ENCODE results near the gene GALK1. TPM values are rescaled to one million over a fixed set of nuclear protein-coding genes. Genes with fewer than 3 reads are reported as not detected.
"Not testable (repeated sequence)": the region's sequence is repeated elsewhere in the genome, so short reads cannot be mapped to it uniquely, and the experiment has no call there.

The GALK1 gene
- 10 to 100 TPM; 42.2 to 44.3 TPM for total RNA-seq

DNA sequence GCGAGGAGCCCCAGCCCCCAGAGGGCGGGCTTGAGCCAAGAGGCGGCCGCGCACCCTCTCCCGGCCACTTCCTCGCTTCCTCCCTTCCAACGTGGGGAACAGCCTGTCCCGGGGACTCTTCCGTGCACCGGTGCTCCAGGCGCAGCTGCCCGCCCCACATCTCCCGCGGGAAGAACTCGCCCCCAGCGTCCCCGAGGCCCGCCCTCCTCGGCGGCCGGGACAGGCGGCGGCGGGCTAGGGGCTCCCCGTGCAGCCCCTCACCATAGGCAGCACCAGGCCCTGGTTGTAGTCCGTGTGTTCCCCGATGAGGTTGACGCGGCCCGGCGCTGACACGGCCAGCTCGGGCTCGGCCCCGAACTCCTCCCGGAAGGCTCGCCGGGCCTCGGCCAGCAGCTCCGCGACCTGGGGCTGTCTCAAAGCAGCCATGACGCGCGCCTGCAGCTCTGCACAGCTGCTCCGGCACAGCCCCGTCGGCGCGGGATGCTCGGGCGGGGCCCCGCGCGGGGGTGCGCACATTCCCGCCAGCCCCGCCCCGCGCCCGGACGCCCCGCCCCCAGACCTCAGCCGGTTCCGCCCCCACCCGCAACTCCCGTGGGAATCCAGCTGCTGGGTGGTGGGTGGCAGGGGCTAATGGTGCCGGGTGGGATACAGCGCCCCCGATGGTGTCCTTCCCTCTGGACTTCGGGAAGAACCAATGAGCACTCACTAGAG, at the start of gene GALK1:
Gene GALK1 (minus strand): TSS at position 482 of the 711 bp plus-strand sequence. CDS start 56 bp downstream, at position 426.
- ChIA-PET POLR2A (interaction anchor here (0.6 to 3.1 kb wide), 12 partner anchors 8 to 503 kb away, joined by 3 to 36 read pairs (median 4); partner anchors contain the start of genes UNK and WBP2), CTCF (interaction anchor here (0.6 to 4.2 kb wide), 14 partner anchors 9 to 131 kb away, joined by 3 to 37 read pairs (median 8); partner anchors contain the start of genes SMIM5 and UNK)

DNA sequence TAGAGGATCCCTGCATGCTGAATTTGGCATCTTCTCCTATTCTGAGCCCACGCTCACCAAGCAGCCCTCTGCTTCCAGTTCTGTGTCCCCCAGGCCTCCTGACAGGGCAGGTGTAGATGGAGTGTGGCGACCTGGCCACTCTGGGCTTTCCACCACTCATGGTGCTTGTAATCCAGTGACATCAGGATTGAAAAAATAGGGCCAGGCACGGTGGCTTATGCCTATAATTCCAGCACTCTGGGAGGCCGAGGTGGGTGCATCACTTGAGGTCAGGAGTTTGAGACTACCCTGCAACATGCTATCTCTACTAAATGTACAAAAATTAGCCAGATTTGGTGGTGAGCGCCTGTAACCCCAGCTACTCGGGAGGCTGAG, 49.0 kb upstream of the GALK1 start:
- ChIA-PET POLR2A (interaction anchor here (1.2 kb wide), 1 partner anchor 10 kb away, joined by 4 read pairs; no protein-coding TSS in a partner anchor), CTCF (interaction anchor here (0.7 to 1.6 kb wide), 2 partner anchors 13 to 50 kb away, joined by 3 to 4 read pairs; no protein-coding TSS in a partner anchor)

DNA sequence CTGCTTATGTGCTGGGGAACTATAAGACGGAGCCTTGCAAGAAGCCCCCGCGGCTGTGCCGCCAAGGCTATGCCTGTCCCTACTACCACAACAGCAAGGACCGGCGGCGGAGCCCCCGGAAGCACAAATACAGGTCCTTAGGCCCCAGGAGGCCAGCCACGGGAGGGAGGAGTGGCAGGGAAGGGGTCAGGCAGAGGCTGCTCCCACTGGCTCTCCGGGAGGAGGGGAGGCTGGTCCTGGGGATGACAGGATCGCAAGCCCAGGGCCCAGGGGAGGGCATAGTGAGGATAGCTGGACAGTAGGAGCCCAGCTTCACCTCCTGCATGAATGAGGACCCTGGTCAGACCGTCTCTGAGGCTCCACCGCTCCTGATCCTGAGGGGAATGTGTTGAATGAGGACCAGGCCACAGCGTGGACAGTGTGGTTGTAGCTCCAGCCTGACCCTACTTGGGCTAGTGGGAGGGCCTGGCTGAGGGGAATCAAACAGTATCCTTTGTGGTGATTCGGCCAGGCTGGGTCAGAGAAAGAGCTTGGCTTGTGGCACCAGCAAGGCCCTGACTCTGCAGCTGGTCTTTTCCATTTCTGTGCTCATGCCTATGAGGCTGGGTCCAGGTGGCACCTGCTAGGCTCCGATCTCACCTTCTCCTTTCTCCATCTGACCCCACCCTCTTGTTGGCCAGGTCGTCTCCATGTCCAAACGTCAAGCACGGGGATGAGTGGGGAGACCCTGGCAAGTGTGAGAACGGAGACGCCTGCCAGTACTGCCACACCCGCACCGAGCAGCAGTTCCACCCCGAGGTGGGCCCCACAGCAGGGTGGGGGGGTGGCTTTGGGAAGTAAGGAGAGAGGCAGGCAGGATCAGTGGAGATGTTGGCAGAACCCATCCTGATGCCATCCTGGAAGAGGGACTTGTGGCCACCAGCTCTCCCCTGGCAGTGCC, 48.4 kb upstream of the GALK1 start:
- CTCF ChIA-PET: interaction anchor here (0.7 to 1.6 kb wide), 3 partner anchors 8 to 49 kb away, joined by 3 to 5 read pairs (median 3); no protein-coding TSS in a partner anchor

DNA sequence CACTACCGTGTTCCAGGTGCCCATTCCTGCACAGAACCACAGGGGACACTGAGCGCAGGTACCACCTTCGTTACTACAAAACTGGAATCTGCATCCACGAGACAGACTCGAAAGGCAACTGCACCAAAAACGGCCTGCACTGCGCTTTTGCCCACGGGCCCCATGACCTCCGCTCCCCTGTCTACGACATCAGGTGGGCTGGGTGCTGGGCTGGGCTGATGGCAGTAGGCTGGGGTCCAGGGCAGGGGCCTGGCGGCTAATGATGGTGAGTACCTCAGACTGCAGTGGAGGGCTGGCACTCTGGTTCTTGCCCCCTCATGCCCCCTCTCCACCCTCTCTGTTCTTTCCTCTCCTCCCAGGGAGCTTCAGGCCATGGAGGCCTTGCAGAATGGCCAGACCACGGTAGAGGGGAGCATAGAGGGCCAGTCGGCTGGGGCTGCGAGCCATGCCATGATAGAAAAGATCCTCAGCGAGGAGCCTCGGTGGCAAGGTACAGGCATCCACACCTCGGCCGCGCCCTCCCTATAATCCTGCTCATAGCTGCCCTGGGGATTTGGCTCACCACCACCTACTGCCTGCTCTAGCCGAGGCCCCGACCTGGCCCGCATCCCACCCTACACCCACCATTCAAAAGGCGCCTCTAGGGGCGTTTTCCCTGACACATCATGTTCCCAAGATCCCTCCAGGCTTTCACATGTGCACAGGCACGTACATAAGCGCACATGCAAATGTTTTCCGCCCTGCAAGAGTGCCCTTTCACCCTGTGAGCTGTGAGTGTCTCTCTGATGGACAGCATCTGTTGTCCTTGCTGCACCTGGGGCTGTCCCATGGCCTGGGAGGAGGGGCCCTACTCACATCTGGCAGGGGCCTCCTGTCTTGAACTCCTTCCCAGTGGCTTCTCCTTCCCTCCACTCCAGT, 47.4 kb upstream of the GALK1 start:
- POLR2A ChIA-PET: no interaction called here
- CTCF ChIA-PET: interaction anchor here (1.3 to 1.6 kb wide), 2 partner anchors 9 to 15 kb away, joined by 3 to 5 read pairs; no protein-coding TSS in a partner anchor

More for the DNA sequence above, 48.4 kb upstream of the GALK1 start:
- POLR2A ChIA-PET: no interaction called here

DNA sequence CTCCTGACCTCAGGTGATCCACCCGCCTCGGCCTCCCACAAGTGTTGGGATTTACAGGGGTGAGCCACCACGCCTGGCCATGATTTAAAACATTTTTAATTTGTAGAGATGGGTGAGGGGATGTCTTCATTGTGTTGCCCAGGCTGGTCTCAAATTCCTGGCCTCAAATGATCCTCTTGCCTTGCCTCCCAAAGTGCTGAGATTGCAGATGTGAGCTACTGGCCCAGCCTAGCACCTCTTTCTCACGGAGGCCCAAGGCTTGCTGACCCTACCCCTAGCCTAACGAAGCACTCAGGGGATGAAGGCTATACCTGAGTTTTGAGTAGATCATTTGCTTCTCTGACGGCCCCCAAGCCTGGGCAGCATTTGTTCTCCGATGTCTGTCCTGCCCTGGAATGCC, 46.2 kb upstream of the GALK1 start:
- CTCF ChIA-PET: no interaction called here
- POLR2A ChIA-PET: no interaction called here

DNA sequence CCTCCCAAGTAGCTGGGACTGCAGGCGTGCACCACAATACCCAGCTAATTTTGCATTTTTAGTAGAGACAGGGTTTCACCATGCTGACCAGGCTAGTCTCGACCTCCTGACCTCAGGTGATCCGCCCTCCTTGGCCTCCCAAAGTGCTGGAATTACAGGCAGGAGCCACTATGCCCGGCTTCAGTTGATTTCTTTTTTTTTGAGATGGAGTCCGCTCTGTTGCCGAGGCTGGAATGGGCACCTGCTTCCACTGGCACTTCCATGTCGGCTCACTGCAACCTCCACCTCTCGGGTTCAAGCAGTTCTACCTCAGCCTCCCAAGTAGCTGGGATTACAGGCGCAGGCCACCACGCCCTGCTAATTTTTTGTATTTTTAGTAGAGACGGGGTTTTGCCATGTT, 45.8 kb upstream of the GALK1 start:
- CTCF ChIA-PET, POLR2A ChIA-PET: not testable (repeated sequence)

DNA sequence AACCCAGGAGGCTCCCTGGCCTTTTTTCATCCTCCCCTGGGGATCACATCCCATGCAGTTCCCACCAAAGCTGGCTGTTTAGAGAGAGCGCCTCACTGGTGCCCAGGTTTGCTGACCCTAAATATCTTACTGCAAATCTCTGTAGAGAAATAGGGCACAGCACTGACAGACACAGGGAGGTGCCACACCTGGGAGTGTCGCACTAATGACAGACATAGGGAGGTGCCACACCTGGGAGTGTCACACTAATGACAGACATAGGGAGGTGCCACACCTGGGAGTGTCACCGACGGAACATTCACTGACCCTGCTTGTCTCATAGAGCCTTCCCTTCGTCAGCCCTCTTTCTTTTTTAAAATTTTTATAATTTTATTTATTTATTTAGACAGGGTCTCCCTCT, 45.2 kb upstream of the GALK1 start:
- ChIA-PET POLR2A (no interaction called here), CTCF (no interaction called here)

DNA sequence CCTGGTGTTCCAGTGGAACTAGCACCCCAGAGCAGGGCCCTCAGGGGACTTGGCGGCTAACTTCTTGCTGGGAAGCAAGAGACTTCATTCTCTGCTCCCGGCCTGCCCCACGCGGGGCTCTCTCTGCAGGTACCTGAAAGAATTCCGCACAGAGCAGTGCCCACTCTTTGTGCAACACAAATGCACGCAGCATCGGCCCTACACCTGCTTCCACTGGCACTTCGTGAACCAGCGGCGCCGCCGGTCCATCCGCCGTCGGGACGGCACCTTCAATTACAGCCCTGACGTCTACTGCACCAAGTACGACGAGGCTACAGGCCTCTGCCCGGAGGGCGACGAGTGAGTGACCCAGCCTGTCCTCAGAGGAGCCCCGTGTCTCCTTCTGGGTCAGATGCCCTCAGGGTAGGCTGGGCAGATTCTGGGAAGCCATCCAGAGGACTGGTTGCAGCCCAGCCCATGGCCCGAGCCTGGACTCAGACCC, 44.7 kb upstream of the GALK1 start:
- ChIA-PET CTCF (no interaction called here), POLR2A (no interaction called here)

DNA sequence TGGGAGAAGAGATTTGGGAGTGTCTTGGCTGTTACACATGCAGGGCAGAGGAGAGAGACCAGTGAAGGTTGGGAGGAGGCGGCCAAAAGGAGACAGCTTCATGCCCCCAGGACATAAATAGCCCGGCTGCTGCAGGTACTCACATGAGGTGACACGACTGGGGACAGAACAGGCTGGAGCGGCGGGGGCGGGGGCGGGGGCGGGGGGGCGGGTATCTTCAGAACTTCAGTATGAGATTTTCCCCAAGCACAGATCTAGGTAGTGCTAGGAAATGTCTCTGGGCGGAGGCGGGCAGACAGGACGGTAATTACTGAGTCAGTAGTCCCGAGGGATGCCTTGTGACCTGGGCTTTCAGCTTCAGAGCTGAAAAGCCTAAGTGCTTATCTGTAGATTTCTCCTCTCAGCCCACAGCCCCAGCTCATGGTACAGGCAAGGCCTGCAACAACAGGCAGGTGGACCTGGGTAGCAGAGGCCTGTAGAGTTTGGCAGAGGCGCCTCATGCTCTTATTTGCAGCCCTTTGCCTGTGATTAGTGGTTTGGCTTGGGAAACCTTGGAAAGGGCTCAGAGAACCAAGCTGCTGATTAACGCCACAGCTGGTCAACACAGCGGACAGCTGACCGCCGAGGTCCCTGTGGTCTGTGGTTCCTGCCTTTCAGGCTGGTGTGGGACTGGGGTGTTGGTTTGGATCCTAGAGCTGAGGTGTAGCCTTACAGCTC, 44.1 kb upstream of the GALK1 start:
- ChIA-PET CTCF (interaction anchor here (1.2 kb wide), 1 partner anchor 56 kb away, joined by 3 read pairs; no protein-coding TSS in a partner anchor), POLR2A (no interaction called here)

DNA sequence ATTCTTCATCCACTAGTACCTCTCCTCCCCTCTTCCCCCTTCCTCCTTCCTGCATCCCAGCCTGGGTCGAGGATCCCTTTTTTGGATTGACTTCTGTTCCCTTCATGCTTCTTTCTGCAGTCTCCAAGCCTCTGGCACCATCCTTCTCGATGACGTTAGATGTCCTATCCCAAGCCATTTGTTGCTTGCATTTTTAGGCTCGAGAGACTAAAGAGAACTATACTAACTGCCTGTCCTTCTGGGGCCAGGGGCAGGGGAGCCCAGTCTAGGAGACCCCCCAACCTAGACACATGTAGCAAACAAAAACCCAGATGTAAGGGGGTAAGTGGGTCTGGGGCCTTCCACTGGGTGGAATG, 43.5 kb upstream of the GALK1 start:
- ChIA-PET POLR2A (no interaction called here), CTCF (interaction anchor here (0.5 to 1.2 kb wide), 2 partner anchors 55 to 131 kb away, joined by 3 to 4 read pairs; no protein-coding TSS in a partner anchor)

DNA sequence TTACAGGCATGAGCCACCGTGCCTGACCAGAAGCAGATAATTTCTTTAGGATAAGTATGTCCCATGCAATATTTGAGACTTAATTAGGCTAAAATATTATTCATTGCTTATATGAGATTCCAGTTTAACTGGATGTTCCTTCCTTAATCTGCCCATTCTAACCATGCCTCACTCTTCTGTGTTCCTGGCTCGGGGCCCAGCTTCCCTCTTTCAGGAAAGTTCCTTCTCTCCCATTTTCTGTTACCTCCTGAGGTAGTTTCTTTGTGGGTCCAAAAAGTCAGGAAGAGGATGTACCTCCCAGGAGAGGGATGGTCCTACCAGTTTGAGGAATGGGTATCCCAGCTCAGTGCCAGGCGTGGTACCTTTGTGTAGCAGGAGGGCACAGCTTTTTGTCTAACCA, 42.9 kb upstream of the GALK1 start:
- ChIA-PET POLR2A (no interaction called here), CTCF (interaction anchor here (0.5 to 1.2 kb wide), 2 partner anchors 54 to 131 kb away, joined by 3 to 4 read pairs; no protein-coding TSS in a partner anchor)

DNA sequence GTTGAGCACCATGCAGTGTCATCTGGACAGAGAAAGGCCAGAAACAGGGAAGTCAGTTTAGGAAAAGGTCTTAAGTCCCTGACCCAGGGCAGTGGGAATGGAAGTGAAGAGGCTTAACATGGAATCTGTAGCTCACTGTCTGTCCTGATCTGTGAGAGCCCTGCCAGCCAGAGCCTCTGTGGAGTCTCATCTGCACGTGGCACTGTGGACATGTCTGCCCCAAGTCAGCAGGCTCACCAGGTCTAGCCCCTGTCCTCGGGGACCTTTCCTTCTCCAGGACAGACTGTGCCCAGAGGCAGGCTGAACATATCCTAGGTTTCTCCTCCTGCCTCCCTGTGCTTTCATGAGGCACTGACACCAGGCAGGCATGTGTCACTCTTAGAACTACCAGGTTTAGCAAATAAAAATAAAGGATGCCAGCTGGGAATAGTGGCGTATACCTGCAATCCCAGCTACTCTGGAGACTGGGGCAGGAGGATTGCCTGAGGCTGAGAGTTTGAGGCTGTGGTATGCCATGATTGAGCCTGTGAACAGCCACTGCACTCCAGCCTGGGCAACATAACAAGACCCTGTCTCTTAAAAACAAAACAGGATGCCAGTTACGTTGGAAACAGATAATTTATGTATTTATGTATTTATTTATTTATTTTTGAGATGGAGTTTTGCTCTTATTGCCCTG, 42.0 kb upstream of the GALK1 start:
- POLR2A ChIA-PET: no interaction called here
- CTCF ChIA-PET: no interaction called here

DNA sequence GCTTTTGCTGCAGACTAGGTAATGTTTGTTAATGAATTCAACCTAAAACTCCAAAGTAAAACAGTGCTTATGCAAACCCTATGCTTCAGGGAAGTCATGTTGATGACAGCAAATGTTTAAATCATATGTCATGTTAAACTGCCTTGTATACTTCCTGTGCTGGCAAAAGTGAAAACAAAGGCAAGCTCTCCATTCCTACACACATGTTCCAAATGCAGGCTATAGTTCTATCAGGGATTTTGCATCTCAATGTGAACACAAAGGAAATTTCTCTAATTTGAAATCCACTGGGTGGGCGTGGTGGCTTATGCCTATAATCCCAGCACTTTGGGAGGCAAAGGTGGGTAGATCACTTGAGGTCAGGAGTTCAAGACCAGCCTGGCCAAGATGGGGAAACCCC, 38.9 kb upstream of the GALK1 start:
- CTCF ChIA-PET: interaction anchor here (0.5 to 1.1 kb wide), 3 partner anchors 28 to 293 kb away, joined by 3 read pairs; no protein-coding TSS in a partner anchor
- POLR2A ChIA-PET: interaction anchor here (1.1 kb wide), 1 partner anchor 24 kb away, joined by 4 read pairs; a partner anchor contains a TSS

DNA sequence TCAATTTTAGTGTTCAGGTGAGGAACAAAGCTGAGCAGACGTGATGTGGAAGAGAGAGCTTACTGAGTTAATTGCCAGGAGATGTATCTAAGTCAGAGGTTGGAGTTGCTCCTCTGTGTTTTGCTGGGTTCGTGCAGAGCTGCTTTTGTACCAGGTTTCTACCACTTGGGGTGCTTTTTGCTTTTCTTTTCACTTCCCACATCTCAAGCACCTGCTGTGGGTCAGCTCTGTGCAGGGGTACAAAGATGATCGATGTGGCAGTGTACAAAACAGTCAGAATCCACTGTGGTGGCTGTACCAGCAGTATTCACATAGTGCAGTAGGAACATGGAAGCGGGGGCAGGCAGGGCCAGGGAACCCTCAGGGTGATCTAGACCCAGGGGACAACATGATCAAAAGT, 34.4 kb upstream of the GALK1 start:
- POLR2A ChIA-PET: interaction anchor here (0.5 to 1.1 kb wide), 2 partner anchors 23 to 29 kb away, joined by 3 to 8 read pairs; no protein-coding TSS in a partner anchor
- CTCF ChIA-PET: no interaction called here

DNA sequence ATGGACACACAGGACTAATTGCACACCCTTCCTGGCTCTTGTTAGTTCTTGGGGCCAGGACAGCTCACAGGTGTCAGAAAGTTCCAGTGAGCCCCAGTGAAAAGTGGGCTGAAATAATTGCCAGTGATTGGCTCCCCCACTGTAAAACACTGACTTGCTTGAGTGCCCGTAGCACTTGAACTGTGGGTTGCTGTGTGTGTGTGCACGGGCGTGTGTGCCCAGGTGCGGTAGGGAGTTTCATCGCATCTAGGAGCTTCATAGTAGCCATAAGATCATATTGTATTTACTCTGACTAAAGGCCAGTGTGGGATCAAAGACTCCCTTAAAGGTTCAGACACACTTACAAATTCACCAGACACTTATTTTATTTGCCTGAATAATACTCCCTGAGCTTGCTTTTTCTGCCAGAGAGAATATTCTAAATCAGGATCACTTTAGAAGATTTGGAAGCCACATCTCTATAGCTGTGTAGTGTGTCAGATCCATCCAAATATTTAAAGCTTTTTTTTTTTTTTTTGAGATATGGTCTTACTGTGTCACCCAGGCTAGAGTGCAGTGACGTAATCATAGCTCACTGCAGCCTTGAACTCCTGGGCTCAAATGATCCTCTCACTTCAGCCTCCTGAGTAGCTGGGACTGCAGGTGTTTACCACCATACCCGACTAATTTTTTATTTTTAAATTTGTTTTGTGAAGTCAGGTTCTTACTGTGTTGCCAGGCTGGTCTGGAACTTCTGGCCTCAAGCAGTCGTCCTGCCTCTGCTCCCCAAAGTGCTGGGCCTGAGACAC, 31.0 kb upstream of the GALK1 start:
- ChIA-PET POLR2A (interaction anchor here (0.5 to 0.7 kb wide), 5 partner anchors 17 to 396 kb away, joined by 3 to 6 read pairs (median 4); no protein-coding TSS in a partner anchor), CTCF (interaction anchor here (0.6 to 0.9 kb wide), 4 partner anchors 31 to 70 kb away, joined by 3 to 4 read pairs (median 4); no protein-coding TSS in a partner anchor)

DNA sequence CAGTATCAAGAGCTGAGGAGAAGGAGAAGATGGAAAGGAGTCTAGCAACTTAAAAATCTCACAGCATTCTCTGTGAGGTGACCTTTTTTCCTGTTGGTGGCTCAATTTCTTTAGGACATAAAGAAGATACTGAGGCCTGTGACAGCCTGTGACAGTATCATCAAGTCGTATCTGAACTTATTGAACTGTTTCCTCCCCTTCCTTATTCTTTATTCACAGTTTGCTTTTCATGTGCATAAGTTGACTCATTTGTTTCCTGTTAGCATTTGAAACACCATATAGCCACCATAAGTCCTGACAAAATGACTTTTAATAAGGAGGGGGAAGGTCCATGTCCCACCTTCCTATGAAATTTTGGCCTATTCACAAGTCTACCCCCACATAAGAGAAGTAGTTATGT, 28.5 kb upstream of the GALK1 start:
- POLR2A ChIA-PET: no interaction called here
- CTCF ChIA-PET: interaction anchor here (1.1 kb wide), 1 partner anchor 44 kb away, joined by 3 read pairs; no protein-coding TSS in a partner anchor

DNA sequence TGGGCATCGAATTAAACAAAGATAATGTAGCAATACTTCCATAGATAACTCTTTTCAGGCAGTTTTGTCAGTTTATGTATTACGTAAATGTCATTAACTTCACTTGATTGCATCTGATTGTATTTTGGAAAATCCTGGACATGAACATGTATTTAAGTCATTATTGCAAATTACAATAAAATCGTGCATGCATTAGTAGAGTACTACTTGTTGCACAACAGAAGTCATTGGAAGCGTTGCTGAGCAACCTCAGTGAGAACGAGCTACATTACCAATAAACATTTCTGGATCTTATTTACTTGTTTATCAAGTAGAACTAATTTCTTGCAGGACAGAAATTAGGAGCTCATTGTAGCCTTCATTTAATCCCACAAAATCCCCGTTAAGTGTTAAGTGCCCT, 26.3 kb upstream of the GALK1 start:
- CTCF ChIA-PET: interaction anchor here (1.4 kb wide), 2 partner anchors 37 to 38 kb away, joined by 3 to 4 read pairs; no protein-coding TSS in a partner anchor

More for the DNA sequence above, 26.3 kb upstream of the GALK1 start:
- POLR2A ChIA-PET: no interaction called here
